GM18867 (cell line): ENCODE data around the gene TRIM68.
A peak's percentile ranks its signal among the peaks of the same experiment; 100 is the strongest.

Experiments used
- ATAC-seq: cut with Tn5 transposase; IDR thresholded peaks from one replicate; pipeline ENCODE4 v1.9.1; 2021; ENCODE audit warnings: mild to moderate bottlenecking, moderate library complexity; ENCODE audit not compliant: unreplicated experiment

TRIM68 gene, protein sequence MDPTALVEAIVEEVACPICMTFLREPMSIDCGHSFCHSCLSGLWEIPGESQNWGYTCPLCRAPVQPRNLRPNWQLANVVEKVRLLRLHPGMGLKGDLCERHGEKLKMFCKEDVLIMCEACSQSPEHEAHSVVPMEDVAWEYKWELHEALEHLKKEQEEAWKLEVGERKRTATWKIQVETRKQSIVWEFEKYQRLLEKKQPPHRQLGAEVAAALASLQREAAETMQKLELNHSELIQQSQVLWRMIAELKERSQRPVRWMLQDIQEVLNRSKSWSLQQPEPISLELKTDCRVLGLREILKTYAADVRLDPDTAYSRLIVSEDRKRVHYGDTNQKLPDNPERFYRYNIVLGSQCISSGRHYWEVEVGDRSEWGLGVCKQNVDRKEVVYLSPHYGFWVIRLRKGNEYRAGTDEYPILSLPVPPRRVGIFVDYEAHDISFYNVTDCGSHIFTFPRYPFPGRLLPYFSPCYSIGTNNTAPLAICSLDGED

DNA sequence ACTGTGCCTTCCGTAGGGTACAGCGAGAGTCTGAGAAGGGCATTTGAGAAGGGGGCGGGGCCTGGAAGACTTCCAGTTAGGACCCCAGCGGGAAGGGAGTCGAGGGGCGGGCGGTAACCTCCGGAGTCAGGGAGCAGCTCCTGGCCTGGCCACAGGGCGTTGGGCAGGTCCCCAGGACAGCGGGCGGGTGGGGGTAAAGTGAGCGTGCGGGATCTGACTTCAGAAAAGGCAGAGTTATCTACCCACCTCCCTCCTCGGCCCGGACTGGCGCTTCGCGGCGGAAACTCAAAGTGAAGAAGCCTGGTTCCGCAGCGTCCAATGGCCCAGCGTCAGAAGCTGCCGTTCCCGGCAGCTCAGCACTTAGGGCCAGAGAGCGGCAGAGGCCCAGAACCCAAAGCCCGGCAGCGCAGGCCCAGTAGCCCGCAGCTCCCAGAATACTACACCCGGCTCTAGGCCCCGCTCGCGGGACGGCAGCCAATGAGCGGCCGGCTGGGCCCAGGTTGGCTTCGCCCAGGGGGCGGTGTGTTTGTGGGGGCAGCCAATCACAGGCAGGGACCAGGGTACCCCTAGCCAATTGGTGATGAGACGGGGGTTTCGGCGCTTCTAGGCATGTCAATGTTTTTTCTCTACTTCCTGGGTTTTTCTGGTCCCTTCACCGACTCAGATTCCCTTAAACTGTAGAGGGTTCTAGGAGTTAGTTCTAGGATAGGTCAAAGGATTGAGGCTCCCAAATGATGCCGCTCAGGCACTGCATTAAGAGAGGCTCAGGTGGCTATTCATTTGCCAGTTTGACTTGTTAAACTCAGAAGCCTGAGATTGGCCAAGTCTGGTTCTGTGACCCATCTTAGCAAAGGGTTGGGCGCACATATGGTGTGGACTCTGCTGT is at the start of gene TRIM68:
Gene TRIM68 (minus strand): TSS at position 451 of the 886 bp plus-strand sequence. CDS start 2,727 bp downstream, outside the sequence.
- ATAC-seq, result peak; percentile 100

GRCh38 chr11:4654635-4655369 is 46.8 kb upstream of the TRIM68 start:
- peak; percentile 85 for ATAC-seq

DNA sequence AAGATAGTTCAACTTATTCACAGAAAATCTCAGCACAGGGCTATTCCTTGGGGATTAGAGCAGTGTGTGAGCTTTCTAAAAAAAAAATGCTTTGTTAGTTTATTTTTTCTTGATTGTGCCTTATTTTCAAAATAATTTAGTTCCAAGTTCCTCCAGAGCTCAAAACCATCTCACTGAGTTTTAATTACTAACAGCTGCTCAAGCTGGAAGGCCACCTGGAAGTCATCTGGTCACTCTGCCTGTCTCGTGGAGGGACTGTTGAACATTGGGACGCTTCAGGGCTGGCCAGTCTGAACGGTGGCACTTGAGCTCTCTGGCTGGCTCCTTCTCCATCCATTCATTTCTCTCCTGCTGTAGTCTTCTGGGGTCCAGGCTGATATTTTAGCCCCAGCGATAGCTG is 39.7 kb upstream of the TRIM68 start:
- ATAC-seq, result no peak

- no peak for ATAC-seq
Measured at GRCh38 chr11:4645974-4646373, 37.9 kb upstream of the TRIM68 start.

DNA sequence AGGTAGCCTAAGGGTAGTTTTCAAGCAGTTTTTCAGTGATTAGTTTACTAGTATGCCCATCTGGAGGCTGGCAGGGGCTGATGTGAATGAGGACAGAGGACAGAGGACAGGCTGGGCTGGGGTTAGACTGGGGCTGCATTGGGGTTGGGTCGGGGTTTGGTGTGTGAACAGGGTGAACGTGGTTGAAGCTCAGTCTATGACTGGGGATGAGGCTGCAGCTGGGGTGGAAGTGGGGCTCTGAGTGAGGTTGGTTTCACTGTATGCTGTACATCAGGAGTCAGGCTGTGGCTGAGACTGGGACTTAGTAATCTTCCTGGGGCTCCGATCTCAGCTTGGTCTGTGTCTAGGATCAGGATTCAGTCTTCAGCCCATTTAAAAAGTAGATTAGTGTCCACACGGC is 36.2 kb upstream of the TRIM68 start:
- ATAC-seq, result no peak

- ATAC-seq, result no peak
Measured at GRCh38 chr11:4643682-4644081, 35.7 kb upstream of the TRIM68 start, which contains the start of gene OR51E1. Gene OR51E1 (plus strand): TSS chr11:4643982. CDS start chr11:4652527, 8,545 bp downstream.

DNA sequence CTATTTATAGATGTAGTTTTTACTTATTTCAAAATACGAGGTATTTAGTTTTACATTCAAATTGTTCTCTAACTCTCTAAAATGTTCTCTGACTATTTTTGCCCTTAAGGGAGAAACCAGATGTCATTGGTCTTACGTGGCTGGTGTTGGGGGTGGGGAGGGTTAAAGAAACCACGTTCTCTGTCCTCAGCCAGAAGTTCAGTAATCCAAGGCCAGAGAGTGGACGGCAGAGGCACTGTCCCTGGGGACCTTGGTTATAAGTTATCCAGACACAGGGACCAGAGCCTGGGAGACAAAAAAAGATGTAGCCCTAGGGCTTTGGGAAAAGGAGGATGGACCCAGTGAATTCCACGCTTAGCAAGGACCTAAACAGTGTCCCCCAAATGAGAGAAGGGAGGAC is 35.0 kb upstream of the TRIM68 start:
- no peak for ATAC-seq

GRCh38 chr11:4642043-4642442 is 34.0 kb upstream of the TRIM68 start:
- no peak for ATAC-seq

DNA sequence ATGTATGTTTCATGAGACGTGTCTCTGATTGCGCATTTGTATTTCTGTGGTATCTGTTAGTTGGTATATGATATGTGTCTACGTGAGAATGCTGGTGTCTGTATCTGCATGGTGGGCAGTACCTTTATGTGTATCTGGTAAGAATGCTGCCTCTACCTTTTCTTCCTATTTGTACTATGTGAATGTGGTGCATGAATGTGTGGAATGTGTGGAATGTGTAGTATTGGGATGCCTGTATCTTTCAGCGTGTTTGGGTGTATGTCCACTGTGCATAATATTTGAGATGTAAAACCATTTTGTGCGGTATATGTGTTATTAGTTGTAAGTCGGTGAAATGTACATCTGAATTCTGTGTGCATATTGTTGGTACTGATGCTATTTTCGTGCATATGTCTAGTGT is 33.5 kb upstream of the TRIM68 start:
- no peak for ATAC-seq

DNA sequence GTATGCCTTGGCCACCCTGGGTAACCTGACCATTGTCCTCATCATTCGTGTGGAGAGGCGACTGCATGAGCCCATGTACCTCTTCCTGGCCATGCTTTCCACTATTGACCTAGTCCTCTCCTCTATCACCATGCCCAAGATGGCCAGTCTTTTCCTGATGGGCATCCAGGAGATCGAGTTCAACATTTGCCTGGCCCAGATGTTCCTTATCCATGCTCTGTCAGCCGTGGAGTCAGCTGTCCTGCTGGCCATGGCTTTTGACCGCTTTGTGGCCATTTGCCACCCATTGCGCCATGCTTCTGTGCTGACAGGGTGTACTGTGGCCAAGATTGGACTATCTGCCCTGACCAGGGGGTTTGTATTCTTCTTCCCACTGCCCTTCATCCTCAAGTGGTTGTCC is 31.9 kb upstream of the TRIM68 start:
- ATAC-seq, result no peak

DNA sequence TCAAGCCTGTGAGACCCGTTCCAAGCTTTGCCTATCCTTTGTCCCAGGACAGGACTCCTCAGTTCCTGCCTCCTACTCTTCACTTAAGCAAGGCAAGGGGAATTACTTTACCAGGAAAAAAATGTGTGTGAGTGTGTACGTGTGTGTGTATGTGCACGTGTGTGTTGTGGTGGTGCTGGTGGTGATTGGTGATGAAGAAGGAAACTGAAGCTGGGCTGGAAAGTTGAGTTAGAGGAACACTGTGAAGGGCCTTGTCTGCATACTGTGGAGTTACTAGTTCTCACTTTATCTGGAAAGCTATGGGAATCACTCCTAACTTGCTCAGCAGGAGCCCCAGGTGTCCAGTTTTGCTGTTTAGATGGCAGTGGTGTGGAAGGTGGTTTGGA is 29.6 kb upstream of the TRIM68 start:
- ATAC-seq, result no peak

GRCh38 chr11:4636962-4637661 is 29.1 kb upstream of the TRIM68 start, which contains the start of gene OR51D1:
Gene OR51D1 (plus strand): TSS chr11:4637477. CDS start chr11:4639791, 2,314 bp downstream.
- ATAC-seq, result peak; percentile 98

- no peak for ATAC-seq
Measured at GRCh38 chr11:4636136-4636535, 28.1 kb upstream of the TRIM68 start.

DNA sequence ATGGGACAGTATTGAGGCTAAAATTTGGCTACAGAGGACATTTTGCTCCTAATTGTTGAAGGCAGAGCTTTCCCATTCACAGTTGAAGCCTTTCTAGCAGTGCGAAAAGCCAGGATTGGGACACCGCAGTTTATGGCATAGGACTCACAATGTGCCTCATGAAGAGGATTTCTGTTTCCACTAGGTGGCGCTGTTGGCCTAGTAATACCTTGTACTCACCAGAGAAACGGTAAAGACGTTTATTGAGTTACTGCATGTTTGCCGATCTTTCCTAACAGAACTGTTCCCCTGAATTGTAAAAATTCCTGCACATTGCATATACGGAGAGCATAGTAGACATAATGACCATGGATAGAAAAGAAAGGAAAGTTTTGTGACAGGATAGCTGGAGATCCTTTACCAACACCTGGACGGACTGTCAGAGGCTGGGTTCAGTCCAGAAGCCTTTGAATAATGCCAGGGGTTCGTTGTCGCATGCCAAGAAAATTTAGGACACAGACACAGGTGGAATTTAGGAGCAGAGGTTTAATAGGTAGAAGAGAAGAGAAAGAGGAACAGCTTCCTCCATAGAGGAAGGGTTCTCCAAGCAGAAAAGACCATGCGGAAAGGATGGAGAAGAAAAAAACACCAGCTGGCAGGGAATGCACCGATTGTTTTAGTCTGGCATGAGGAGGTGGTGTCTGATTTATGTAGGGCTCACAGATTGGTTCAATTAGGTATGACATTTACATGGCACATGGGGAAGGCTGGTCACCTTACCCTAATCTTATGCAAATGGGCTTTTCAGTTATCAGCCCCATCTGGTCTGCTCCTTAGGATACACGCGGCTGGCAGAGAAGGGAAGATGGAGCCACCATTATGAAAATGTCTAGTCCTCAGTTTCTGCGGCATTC is 18.4 kb upstream of the TRIM68 start:
- peak; percentile 82 for ATAC-seq

DNA sequence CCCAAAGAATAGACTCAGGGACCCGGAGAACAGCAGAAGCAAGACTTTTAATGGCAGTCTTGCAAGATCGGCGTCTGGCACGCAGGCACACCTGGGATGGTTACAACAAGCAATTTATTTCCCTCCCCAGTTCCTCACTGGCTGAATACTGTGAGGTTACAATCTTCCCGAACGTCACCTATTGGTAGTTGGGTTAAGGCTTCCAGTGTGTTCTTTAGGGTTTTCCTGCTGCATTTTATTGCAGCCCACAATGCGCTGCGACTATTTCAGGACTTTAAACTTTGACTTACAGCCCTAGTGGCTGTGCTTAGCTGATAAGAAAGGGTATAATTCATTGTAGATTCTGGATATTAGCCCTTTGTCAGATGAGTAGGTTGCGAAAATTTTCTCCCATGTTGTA is 11.5 kb upstream of the TRIM68 start:
- no peak for ATAC-seq

GRCh38 chr11:4615856-4616444 is 7.9 kb upstream of the TRIM68 start:
- ATAC-seq, result no peak

DNA sequence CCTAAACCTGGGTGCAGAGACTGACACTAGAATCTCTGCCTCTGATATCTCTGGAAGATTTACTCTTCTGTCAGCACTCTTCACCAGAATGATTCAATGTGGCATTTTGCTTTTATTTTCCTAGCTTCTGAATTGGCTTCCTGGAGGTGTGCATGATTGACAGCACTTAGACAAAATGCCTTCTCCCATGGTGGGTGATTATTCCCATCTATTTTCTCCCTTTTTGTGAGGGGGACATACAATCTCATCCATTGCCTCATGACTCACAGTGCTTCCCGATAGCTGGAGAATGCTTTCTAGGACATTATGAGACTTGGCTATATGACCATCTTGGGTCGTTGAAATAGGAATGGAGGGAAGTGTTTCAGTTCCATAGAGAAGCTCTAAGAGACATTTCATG is 4.0 kb upstream of the TRIM68 start:
- no peak for ATAC-seq

DNA sequence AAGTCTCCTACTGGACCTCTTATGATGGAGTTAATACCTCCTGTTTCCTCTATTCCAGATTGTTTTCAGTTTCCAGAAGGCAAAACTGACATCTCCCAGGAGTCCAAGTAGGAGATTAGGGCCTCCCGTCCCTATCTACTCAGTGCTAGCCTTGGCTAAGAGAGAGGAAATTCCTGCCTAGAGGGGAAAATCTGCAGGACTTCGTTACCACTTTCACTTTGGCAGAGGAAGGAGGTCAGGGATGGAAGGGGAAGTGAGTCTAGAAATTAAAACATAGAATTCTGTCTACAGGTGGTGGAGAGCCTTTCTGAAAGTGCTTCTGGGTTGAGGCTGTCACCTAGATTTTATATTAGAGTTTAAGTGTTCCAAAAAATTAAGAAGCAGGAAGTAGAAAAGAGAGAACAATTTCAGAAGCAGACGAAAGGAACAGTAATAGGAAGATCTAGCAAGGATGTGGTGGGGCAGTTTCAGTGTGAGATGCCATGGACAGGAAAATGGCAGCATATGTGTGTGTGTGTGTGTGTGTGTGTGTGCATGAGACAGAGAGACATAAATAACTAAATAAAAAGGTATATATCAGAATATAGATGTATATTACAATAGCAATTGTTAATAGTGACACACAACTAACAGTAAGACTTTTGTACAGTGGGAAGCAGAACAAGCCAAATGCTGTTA is 2.4 kb upstream of the TRIM68 start:
- no peak for ATAC-seq
